Forelimb muscle (tissue), 1 donor: ENCODE results near the gene DEFB128. TPM values are rescaled to one million over a fixed set of nuclear protein-coding genes. Genes with fewer than 3 reads are reported as not detected.
"Not testable (repeated sequence)": the region's sequence is repeated elsewhere in the genome, so short reads cannot be mapped to it uniquely, and the experiment has no call there.

Source experiments
- DNase-seq: peaks from one replicate; pipeline ENCODE4 v3.0.0-alpha.2; 2013; ENCODE audit warnings: low read depth
- polyA plus RNA-seq: library from polyadenylated mRNA; unstranded; fragments of 120-200 nt; gene quantifications from one replicate; pipeline ENCODE4 v1.2.1, GENCODE V29; 2013; ENCODE audit not compliant: insufficient read length

Gene DEFB128
- not detected for polyA plus RNA-seq

DNA sequence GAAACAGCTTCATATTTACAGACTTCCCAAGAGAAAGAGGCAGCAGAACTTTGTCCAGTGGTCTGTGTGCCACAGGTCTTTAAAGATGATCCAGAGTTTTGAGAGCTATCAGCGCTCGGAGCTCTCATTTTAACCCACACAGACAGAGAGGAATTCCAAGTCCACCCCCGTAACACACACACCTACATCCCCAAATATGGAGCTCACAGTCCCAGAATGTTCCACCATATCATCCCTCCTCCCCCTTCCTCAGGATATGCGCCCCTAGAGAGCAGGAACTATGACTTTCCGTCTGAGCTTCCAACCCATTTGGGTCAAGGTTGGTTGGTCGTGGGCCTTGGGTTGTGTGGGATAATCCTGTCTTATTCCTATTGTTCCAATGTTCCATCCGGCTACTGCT lies at the start of gene DEFB128:
TSS of gene DEFB128 (minus strand) at position 101 of the 400 bp plus-strand sequence. CDS start at position 13, 88 bp downstream.
- DNase-seq: no peak

GRCh38 chr20:237929-238328 lies 48.4 kb upstream of the DEFB128 start:
- DNase-seq: no peak

DNA sequence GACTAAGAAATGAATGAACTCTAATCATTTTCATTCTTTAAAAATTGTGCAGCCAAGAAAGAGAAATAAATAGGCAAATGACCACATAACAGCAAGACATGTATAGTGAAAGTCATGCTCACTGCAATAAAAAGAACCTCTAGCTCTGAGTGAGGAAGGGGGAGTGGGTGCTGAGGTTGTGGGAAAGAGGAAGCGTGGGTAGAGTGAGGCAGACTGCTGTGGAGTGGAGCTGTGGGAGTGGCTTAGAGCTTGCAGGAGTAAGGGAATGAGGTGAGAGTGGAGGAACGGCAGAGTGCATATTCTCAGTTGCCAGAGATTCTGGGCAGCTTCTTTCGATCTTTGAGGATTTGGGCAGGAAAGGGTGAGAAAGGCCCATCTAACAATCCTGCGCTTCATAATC lies 48.0 kb upstream of the DEFB128 start:
- no peak for DNase-seq

- no peak for DNase-seq
Measured at GRCh38 chr20:235891-236290, 46.4 kb upstream of the DEFB128 start.

DNA sequence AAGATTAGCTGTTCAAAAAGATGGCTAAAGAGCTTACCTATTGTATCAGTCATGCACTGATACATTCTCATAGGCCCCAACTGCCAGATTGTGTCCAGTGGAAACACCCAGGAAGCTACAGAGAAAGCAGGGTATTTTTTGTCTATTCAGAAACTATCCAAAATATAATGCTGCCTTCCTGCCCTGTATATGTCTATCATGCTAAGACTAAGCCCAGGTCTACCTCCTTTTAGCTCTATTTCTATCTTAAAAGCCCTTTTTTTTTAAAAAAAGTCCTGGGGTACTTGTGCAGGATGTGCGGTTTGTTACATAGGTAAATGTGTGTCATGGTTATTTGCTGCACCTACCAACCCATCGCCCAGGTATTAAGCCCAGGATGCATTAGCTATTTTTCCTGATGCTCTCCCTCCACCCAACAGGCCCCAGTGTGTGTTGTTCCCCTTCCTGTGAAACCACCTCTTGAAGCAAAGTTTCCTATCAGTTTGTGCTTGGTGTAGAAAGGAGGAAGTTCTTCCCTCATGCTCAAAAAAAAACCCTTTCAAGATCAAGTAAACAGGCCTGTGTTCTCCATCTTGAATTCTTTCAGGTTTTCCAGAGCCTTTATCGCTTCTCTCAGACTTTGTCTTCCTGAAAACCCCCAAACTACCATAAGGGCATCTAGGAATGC lies 38.1 kb upstream of the DEFB128 start:
- no peak for DNase-seq

DNA sequence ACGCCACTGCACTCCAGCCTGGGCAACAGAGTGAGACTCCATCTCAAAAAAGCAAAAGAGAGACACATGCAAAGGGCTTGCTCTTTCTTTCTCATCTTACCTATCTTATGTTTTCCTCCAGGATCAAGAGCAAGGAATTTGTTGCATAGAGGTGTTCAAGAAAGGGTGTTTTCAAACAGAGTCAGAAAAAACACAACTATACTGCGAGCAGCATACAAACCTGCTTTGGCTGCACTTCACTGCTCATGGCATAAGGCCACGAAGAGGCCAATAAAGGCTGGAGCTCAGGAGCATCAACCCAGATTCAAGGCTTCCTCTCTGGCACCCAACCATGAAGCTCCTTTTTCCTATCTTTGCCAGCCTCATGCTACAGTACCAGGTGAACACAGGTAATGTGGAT lies 37.4 kb upstream of the DEFB128 start, which contains the start of gene DEFB129:
TSS of gene DEFB129 (plus strand) at position 301 of the 400 bp plus-strand sequence. CDS start at position 332, 31 bp downstream.
- DNase-seq: no peak

DNA sequence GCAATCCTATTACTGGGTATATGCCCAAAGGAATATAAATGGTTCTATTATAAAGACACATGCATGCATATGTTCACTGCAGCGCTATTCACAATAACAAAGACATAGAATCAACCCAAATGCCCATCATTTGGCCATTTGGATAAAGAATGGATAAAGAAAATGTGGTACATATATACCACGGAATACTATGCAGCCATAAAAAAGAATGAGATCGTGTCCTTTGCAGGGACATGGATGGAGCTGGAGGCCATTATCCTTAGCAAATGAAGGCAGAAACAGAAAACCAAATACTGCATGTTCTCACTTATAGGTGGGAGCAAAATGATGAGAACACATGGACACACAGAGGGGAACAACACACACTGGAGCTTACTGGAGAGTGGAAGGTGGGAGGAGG lies 36.4 kb upstream of the DEFB128 start:
- DNase-seq: not testable (repeated sequence)

DNA sequence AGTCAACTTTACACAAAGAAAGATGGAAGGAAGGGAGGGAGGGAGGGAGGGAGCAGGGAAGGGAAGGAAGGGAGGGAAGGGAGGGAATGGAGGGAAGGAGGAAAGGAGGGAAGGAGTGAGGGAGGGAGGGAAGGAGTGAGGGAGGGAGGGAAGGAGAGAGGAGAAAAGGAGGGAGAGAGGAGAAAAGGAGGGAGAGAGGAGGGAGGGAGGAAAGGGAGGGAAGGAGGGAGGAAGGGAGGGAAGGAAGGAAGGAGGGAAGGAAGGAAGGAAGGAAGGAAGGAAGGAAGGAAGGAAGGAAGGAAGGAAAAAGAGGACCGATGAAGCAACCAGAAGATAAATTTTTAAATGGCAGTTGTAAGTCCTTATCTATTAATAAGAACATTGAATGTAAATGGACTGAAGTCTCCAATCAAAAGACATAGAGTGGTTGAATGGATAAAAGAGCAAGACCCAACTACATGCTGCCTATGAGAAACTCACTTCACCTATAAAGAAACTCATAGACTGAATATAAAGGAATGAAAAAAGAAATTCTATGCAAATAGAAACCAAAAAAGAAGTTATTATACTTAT lies 31.8 kb upstream of the DEFB128 start:
- no peak for DNase-seq

- DNase-seq: no peak
Measured at GRCh38 chr20:219290-220115, 30.0 kb upstream of the DEFB128 start.

DNA sequence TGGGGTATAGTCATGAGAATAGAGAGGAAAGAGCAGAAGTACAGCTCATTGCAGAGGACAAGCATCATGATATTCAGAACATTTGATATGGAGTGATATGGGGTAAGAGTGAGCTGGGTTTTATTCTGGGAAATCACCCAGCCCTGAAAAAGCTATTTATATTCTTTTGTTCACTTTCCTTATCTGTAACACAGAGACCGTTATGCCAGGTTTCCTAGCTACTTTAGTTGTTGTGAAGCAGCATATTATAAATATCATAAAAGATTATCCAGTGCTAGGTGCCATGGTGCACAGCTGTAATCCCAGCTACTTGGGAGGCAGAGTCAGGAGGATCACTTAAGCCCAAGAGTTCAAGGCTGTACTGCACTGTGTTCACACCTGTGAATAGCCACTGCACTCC lies 27.8 kb upstream of the DEFB128 start:
- DNase-seq: no peak

- no peak for DNase-seq
Measured at GRCh38 chr20:215796-216195, 26.3 kb upstream of the DEFB128 start.

DNA sequence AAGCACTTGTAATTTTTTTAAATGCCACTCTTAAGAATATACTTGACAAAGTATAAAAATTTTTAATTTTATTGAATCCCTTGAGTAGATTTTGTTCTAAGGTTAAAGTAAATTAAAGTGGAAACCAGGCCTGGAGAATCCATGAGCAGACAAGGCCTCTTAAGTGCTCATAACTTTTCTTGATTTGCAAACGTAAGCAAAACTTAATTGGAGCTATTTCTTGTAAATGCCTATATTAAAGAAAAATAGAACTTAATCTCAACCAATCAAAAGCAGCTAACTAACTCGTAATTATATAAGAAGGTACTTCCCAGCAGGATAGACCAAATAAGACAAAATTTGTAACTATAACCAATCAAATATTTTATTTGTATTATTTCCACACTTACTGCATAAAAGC lies 24.9 kb upstream of the DEFB128 start:
- no peak for DNase-seq

DNA sequence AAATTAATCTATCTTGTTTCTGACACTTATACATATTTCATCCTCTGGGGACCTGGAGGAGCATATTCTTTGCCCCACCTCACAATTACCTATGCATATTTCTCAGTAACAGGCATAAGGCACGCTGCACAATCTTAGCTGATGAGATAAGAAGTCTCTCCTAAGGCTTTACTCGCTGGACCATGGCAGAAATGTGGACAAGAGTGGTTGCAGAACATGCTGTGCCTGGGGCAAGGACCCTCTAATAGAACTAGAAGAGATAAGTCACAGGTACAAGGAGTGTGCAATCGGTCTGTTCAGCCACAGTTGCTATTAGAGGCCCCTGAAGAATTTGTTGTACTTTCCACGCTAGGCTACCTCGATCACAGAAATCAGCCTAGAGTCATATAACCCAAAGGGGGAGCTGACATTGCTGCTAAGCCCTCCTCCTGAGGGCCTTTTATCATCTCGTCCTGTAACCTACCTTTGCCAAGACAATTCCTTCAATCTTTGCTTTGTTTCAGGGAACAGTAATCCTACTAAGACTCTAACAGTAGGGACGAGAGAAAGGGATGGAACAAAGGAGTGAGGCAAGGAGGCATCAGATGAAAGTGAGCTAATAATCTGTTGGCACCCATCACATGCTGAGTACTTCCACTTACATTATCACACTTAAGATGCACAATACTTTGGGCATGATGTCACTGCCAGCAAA lies 21.4 kb upstream of the DEFB128 start:
- no peak for DNase-seq

DNA sequence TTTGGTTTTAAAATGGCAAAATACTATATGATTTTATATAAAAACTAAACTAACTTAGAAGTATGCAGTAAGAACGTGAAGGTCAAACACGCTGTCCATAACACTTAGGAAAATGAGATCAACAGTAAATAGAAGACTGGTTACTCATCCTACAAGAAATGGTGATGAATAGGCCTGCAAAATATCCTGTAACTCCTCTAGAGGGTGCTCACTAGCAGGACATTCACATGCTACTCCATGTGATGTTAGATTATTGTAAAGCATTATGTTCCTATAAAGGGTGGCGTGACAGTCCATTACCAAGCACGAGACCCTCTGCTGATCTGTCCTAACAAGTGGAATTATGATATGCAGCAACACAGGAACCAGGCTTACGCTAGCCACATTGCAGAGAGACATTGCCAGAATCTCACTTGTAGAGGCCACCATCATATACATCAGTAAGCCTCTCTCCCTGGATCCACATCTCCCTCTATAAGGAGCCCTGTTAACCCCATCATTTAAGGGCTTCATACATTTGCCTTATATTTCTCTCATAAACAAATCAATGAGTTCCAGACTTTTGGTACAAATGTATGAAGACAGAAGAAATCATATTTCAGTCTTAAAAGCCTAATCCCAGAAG lies 19.5 kb upstream of the DEFB128 start:
- DNase-seq: peak; percentile 4

DNA sequence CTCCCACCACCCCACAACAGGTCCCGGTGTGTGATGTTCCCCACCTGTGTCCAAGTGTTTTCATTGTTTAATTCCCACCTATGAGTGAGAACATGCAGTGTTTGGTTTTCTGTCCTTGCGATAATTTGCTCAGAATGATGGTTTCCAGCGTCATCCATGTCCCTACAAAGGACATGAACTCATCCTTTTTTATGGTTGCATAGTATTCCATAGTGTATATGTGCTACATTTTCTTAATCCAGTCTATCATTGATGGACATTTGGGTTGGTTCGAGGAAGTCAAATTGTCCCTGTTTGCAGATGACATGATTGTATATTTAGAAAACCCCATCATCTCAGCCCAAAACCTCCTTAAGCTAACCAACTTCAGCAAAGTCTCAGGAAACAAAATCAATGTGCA lies 14.1 kb upstream of the DEFB128 start:
- DNase-seq: not testable (repeated sequence)

DNA sequence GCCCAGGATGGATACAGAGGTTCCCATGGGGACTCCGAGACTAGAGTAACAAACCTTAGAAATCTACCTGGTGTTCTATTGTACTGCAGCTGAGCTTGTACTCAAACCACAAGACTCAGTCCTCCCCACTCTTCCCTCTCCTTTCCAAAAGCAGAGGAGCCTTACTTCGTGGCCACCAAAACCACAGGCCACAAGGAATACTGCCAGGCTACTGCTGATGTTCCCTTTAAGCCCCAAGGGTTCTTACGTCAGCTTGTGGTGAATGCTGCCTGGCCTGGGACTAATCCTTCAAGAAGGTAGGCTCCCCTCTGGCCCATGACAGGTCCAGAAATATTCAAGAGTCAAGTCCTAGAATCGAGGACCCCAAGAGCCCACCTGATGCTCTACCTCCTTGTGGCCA lies 10.5 kb upstream of the DEFB128 start:
- no peak for DNase-seq

DNA sequence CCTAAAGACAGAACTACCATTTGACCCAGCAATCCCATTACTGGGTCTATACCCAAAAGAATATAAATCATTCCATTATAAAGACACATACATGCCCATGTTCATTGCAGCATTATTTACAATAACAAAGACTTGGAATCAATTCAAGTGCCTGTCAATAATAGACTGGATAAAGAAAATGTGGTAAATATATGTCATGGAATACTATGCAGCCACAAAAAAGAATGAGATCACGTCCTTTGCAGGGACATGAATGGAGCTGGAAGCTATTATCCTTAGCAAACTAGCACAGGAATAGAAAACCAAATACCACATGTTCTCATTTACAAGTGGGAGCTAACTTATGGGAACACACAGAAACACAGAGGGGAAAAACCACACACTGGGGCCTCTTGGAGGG lies 8.7 kb upstream of the DEFB128 start:
- no peak for DNase-seq

DNA sequence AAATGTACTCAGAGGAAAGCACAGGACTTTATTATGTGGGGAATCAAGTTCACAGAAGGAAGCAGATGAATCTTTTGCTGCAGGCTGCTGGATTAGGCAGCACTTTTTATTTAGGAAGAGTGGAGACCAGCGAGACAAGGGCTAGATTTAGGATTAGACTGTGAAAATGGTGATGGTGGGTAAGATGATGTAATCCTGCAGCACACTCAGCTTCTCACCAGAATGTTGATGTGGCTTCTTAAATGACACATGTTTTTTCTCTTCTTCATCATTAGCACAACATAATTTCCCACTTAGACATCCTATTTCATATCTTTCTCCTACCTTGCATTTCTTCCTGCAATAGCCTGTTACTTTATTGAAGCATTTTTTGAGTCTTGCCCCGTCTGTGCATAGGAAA lies 1.8 kb downstream of the DEFB128 start:
- DNase-seq: no peak

GRCh38 chr20:184288-184687 lies 5.2 kb downstream of the DEFB128 start:
- DNase-seq: no peak

DNA sequence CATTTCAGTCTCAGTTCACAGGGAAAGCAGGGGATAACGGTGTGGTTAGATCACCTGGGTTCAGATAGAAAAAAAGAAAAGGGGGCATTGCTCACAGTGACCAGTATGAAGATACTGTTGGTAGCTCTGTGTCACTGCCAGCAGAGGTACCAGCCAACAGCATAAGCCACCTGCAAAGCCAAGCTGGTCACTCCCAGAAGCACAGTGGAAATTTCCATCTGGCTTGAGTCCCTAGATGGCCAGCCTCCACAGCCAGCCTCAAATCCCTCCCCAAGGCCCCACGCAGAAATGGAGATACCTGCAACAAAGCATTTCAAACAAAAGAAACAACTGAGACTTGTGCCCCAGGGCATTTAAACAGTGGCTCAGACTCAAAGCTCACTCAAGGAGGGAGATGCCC lies 20.6 kb downstream of the DEFB128 start:
- DNase-seq: no peak

DNA sequence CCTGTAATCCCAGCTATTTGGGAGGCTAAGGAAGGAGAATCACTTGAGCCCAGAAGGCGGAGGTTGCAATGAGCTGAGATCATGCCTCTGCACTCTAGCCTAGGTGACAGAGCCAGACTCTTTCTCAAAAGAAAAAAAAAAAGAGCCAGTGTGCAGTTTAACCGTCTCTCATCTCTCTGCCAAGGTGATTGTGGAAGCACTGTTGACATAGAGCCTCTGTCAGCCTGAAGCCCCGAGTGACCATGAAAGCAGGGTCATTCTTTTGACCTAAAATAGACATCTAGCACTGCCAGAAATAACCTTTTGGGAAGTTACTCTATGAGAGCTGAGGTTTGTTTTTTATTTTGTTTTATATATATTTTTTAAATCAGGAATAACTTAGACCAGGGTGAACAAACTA lies 24.9 kb downstream of the DEFB128 start:
- no peak for DNase-seq

GRCh38 chr20:157154-157553 lies 32.4 kb downstream of the DEFB128 start, which contains the start of gene DEFB127:
TSS of gene DEFB127 (plus strand) at chr20:157454. CDS start at chr20:157545, 91 bp downstream.
- no peak for DNase-seq
